Calu3 (cell line): Measurements from ENCODE around the gene DPP6. TPM values are rescaled to one million over a fixed set of nuclear protein-coding genes. Genes with fewer than 3 reads are reported as not detected.

Experiments
- BruUV-seq: library from RNA; stranded (reverse); fragments of 400-500 nt; replicated peaks from 2 replicates; lab custom pipeline; 2021; lab: Mats Ljungman, UMichigan
- CTCF ChIA-PET: fragments of 300-600 bp; sonication (Branson Sonifier 250); formaldehyde crosslinking; loops from one replicate; lab custom pipeline; 2022; ENCODE audit warnings: antibody characterized with exemption; lab: Charles Lee
- DNase-seq: peaks from one replicate; pipeline ENCODE4 v3.0.0; 2022
- H3K27ac Mint-ChIP-seq: one replicate; pipeline ENCODE4 v1.8.0; 2022; ENCODE audit warnings: mixed read lengths; ENCODE audit not compliant: unreplicated experiment
- H3K27me3 Mint-ChIP-seq: one replicate; pipeline ENCODE4 v1.8.0; 2022; ENCODE audit warnings: mixed read lengths; ENCODE audit not compliant: unreplicated experiment
- H3K36me3 Mint-ChIP-seq: one replicate; pipeline ENCODE4 v1.8.0; 2022; ENCODE audit warnings: mild to moderate bottlenecking, moderate library complexity, mixed read lengths; ENCODE audit not compliant: insufficient read depth, unreplicated experiment
- H3K4me1 Mint-ChIP-seq: one replicate; pipeline ENCODE4 v1.8.0; 2022; ENCODE audit warnings: mild to moderate bottlenecking, low read depth, mixed read lengths; ENCODE audit not compliant: unreplicated experiment
- H3K4me3 Mint-ChIP-seq: one replicate; pipeline ENCODE4 v1.8.0; 2022; ENCODE audit warnings: mild to moderate bottlenecking, low read depth, moderate library complexity, mixed read lengths; ENCODE audit not compliant: unreplicated experiment
- H3K9me3 Mint-ChIP-seq: one replicate; pipeline ENCODE4 v1.8.0; 2022; ENCODE audit warnings: low read depth, mixed read lengths; ENCODE audit not compliant: unreplicated experiment
- CTCF ChIP-seq: fragments of 200-600 bp; IDR thresholded peaks from one replicate; pipeline ENCODE4 v1.8.0; 2022; ENCODE audit warnings: antibody characterized with exemption; ENCODE audit not compliant: unreplicated experiment
- intact Hi-C: fragments of 100-400 bp; cut with micrococcal nuclease; formaldehyde crosslinking; loops from one replicate; pipeline ENCODE4 v1.10.0; 2022; ENCODE audit not compliant: unreplicated experiment
- total RNA-seq: library from RNA; stranded (reverse); gene quantifications from 2 replicates; pipeline ENCODE4 v1.2.3, GENCODE V29; 2022

The DPP6 gene
- total RNA-seq, 1 experiment from 2014 or later = not detected

- no TSS peak for BruUV-seq
- no peak for TF ChIP-seq CTCF
- H3K27me3 Mint-ChIP-seq = no peaks in the 10 kb centered on the region
- CTCF ChIA-PET = no interaction called here
- no peak overlapping the region for H3K4me3 Mint-ChIP-seq
- no peaks in the 10 kb centered on the region for H3K36me3 Mint-ChIP-seq
- DNase-seq = no peak
- intact Hi-C loops = no loop called here
- peaks cover 31% of the 10 kb centered on the region for H3K9me3 Mint-ChIP-seq
- no peak overlapping the region for H3K27ac Mint-ChIP-seq
- no peaks in the 10 kb centered on the region for H3K4me1 Mint-ChIP-seq
Measured at GRCh38 chr7:154387252-154387651, 335.1 kb downstream of the DPP6 start.

- TF ChIP-seq CTCF = no peak
- DNase-seq = no peak
- Mint-ChIP-seq H3K4me1 (no peaks in the 10 kb centered on the region), H3K4me3 (no peak overlapping the region), H3K36me3 (no peaks in the 10 kb centered on the region), H3K9me3 (peaks cover 35% of the 10 kb centered on the region), H3K27me3 (no peaks in the 10 kb centered on the region), H3K27ac (no peak overlapping the region)
- CTCF ChIA-PET = no interaction called here
- BruUV-seq = no TSS peak
- intact Hi-C loops = no loop called here
Measured at GRCh38 chr7:154388412-154388811, 336.2 kb downstream of the DPP6 start.

GRCh38 chr7:154388999-154389398, 336.8 kb downstream of the DPP6 start:
- Mint-ChIP-seq H3K9me3 (peaks cover 36% of the 10 kb centered on the region), H3K36me3 (no peaks in the 10 kb centered on the region), H3K4me1 (no peaks in the 10 kb centered on the region), H3K27ac (no peak overlapping the region), H3K27me3 (no peaks in the 10 kb centered on the region), H3K4me3 (no peak overlapping the region)
- CTCF ChIA-PET = no interaction called here
- TF ChIP-seq CTCF = no peak
- no peak for DNase-seq
- no TSS peak for BruUV-seq
- intact Hi-C loops = no loop called here

GRCh38 chr7:154390961-154391360, 338.8 kb downstream of the DPP6 start:
- intact Hi-C loops = no loop called here
- CTCF ChIA-PET = no interaction called here
- H3K9me3 Mint-ChIP-seq = peaks cover 33% of the 10 kb centered on the region
- DNase-seq = no peak
- H3K4me3 Mint-ChIP-seq = no peak overlapping the region
- BruUV-seq = no TSS peak
- no peak overlapping the region for H3K27ac Mint-ChIP-seq
- TF ChIP-seq CTCF = no peak
- no peaks in the 10 kb centered on the region for H3K27me3 Mint-ChIP-seq
- H3K4me1 Mint-ChIP-seq = no peaks in the 10 kb centered on the region
- no peaks in the 10 kb centered on the region for H3K36me3 Mint-ChIP-seq

GRCh38 chr7:154394804-154395203, 342.6 kb downstream of the DPP6 start:
- Mint-ChIP-seq H3K36me3 (no peaks in the 10 kb centered on the region), H3K4me3 (no peak overlapping the region)
- no TSS peak for BruUV-seq

More at GRCh38 chr7:154394804-154395203, 342.6 kb downstream of the DPP6 start:
- Mint-ChIP-seq H3K4me1 (no peaks in the 10 kb centered on the region), H3K9me3 (peaks cover 20% of the 10 kb centered on the region), H3K27ac (no peak overlapping the region), H3K27me3 (no peaks in the 10 kb centered on the region)
- TF ChIP-seq CTCF = no peak
- CTCF ChIA-PET = no interaction called here
- intact Hi-C loops = no loop called here
- DNase-seq = no peak
